ENCODE measurements around the gene POU2F1. TPM values are rescaled to one million over a fixed set of nuclear protein-coding genes. Genes with fewer than 3 reads are reported as not detected.
A peak's percentile ranks its signal among the peaks of the same experiment; 100 is the strongest.

POU2F1 gene
- total RNA-seq, 1 donor from 2014 or later = 7.4 TPM

GRCh38 chr1:167252986-167253385 is 32.3 kb downstream of the POU2F1 start:
- intact Hi-C loops (cut with DNase I) = no loop called here
- ATAC-seq (ENCODE audit: poor library complexity) (no peak), DNase-seq (no peak)

- intact Hi-C loops (cut with DNase I) = no loop called here
- ATAC-seq (ENCODE audit: poor library complexity) = peak; percentile 47
- DNase-seq = no peak
These were observed 38.2 kb downstream of the POU2F1 start for GRCh38 chr1:167258858-167259257.

GRCh38 chr1:167262836-167263235 is 42.1 kb downstream of the POU2F1 start:
- intact Hi-C loops (cut with DNase I) = no loop called here
- no peak for ATAC-seq (ENCODE audit: poor library complexity)
- DNase-seq = no peak

GRCh38 chr1:167263344-167263743 is 42.7 kb downstream of the POU2F1 start:
- intact Hi-C loops (cut with DNase I) = no loop called here
- ATAC-seq (ENCODE audit: poor library complexity) = no peak
- no peak for DNase-seq

- ATAC-seq (ENCODE audit: poor library complexity) (peak; percentile 40), DNase-seq (no peak)
- intact Hi-C loops (cut with DNase I) = no loop called here
These were observed 43.3 kb downstream of the POU2F1 start for GRCh38 chr1:167263819-167264464.

GRCh38 chr1:167266965-167267364 is 46.3 kb downstream of the POU2F1 start:
- intact Hi-C loops (cut with DNase I) = loop anchor here (2.0 kb wide), 1 partner anchor 176 kb away; no protein-coding TSS in a partner anchor
- DNase-seq (no peak), ATAC-seq (ENCODE audit: poor library complexity) (no peak)

- ATAC-seq (ENCODE audit: poor library complexity) (no peak), DNase-seq (no peak)
- intact Hi-C loops (cut with DNase I) = no loop called here
These were observed 47.7 kb downstream of the POU2F1 start for GRCh38 chr1:167268347-167268787.

GRCh38 chr1:167270349-167271092 is 49.8 kb downstream of the POU2F1 start:
- intact Hi-C loops (cut with DNase I) = loop anchor here (10.0 kb wide), 1 partner anchor 264 kb away; no protein-coding TSS in a partner anchor
- no peak for DNase-seq
- no peak for ATAC-seq (ENCODE audit: poor library complexity)

GRCh38 chr1:167272369-167272957 is 51.8 kb downstream of the POU2F1 start:
- DNase-seq (no peak), ATAC-seq (ENCODE audit: poor library complexity) (no peak)
- intact Hi-C loops (cut with DNase I) = loop anchor here (10.0 kb wide), 1 partner anchor 262 kb away; no protein-coding TSS in a partner anchor

GRCh38 chr1:167273027-167273800 is 52.5 kb downstream of the POU2F1 start:
- DNase-seq = no peak
- peak; percentile 62 for ATAC-seq (ENCODE audit: poor library complexity)

GRCh38 chr1:167274061-167274460 is 53.4 kb downstream of the POU2F1 start:
- intact Hi-C loops (cut with DNase I) = loop anchor here (10.0 kb wide), 1 partner anchor 261 kb away; no protein-coding TSS in a partner anchor
- ATAC-seq (ENCODE audit: poor library complexity) (no peak), DNase-seq (no peak)

More at GRCh38 chr1:167273027-167273800, 52.5 kb downstream of the POU2F1 start:
- intact Hi-C loops (cut with DNase I) = loop anchor here (10.0 kb wide), 1 partner anchor 262 kb away; no protein-coding TSS in a partner anchor

- ATAC-seq (ENCODE audit: poor library complexity) (no peak), DNase-seq (no peak)
- intact Hi-C loops (cut with DNase I) = loop anchor here (10.0 kb wide), 1 partner anchor 258 kb away; no protein-coding TSS in a partner anchor
These were observed 56.3 kb downstream of the POU2F1 start for GRCh38 chr1:167276969-167277368.

GRCh38 chr1:167278497-167278896 is 57.8 kb downstream of the POU2F1 start:
- intact Hi-C loops (cut with DNase I) = loop anchor here (10.0 kb wide), 1 partner anchor 256 kb away; no protein-coding TSS in a partner anchor
- no peak for ATAC-seq (ENCODE audit: poor library complexity)
- DNase-seq = no peak

- ATAC-seq (ENCODE audit: poor library complexity) = no peak
- DNase-seq = no peak
- intact Hi-C loops (cut with DNase I) = no loop called here
These were observed 60.2 kb downstream of the POU2F1 start for GRCh38 chr1:167280912-167281311.

GRCh38 chr1:167288390-167289074 is 67.8 kb downstream of the POU2F1 start:
- ATAC-seq (ENCODE audit: poor library complexity) (no peak), DNase-seq (no peak)
- intact Hi-C loops (cut with DNase I) = no loop called here

- DNase-seq (no peak), ATAC-seq (ENCODE audit: poor library complexity) (no peak)
- intact Hi-C loops (cut with DNase I) = no loop called here
These were observed 68.4 kb downstream of the POU2F1 start for GRCh38 chr1:167289075-167289442.

- intact Hi-C loops (cut with DNase I) = no loop called here
- ATAC-seq (ENCODE audit: poor library complexity) = no peak
- no peak for DNase-seq
These were observed 69.3 kb downstream of the POU2F1 start for GRCh38 chr1:167289966-167290365.

- ATAC-seq (ENCODE audit: poor library complexity) (no peak), DNase-seq (no peak)
- intact Hi-C loops (cut with DNase I) = no loop called here
These were observed 71.0 kb downstream of the POU2F1 start for GRCh38 chr1:167291539-167292185.

Measured in Right ventricle myocardium superior (tissue), 1 donor.